A673 (cell line): ENCODE measurements around the gene ITPR1. TPM values are rescaled to one million over a fixed set of nuclear protein-coding genes. Genes with fewer than 3 reads are reported as not detected.

ENCODE experiments used
- BruUV-seq: library from RNA; stranded (reverse); fragments of 400-500 nt; replicated peaks from 2 replicates; lab custom pipeline; 2021; lab: Mats Ljungman, UMichigan
- CTCF ChIA-PET: fragments of 300-600 bp; sonication (Branson Sonifier 250); formaldehyde crosslinking; loops from one replicate; lab custom pipeline; 2022; ENCODE audit warnings: antibody characterized with exemption; lab: Charles Lee
- POLR2A ChIA-PET: fragments of 300-600 bp; sonication (Branson Sonifier 250); formaldehyde crosslinking; loops from one replicate; lab custom pipeline; 2022; ENCODE audit warnings: antibody characterized with exemption; ENCODE audit not compliant: low non-redundant PET; lab: Charles Lee
- DNase-seq: peaks from one replicate; pipeline ENCODE4 v3.0.0-alpha.2; 2015; ENCODE audit warnings: low spot score
- H3K27ac ChIP-seq: fragments of 200-600 bp; sonication (generic); 2 replicates; pipeline ENCODE4 v1.5.1; 2016; ENCODE audit warnings: mixed run types, low read depth, mild to moderate bottlenecking, mixed read lengths, antibody characterized with exemption, low read length; ENCODE audit not compliant: poor library complexity, severe bottlenecking
- H3K27me3 ChIP-seq: fragments of 200-600 bp; sonication (generic); replicated peaks from 2 replicates; pipeline ENCODE4 v1.6.1; 2017; ENCODE audit warnings: mixed run types, low read depth, mild to moderate bottlenecking, mixed read lengths, antibody characterized with exemption, low read length; ENCODE audit not compliant: insufficient read depth, poor library complexity
- H3K36me3 ChIP-seq: fragments of 200-600 bp; sonication (generic); 2 replicates; pipeline ENCODE4 v1.6.1; 2016; ENCODE audit warnings: mixed run types, mild to moderate bottlenecking, mixed read lengths, antibody characterized with exemption, low read length; ENCODE audit not compliant: insufficient read depth, poor library complexity, severe bottlenecking
- H3K4me1 ChIP-seq: fragments of 200-600 bp; sonication (generic); 2 replicates; pipeline ENCODE4 v1.6.1; 2017; ENCODE audit warnings: mixed run types, mild to moderate bottlenecking, mixed read lengths, antibody characterized with exemption, low read length; ENCODE audit not compliant: insufficient read depth, poor library complexity, severe bottlenecking
- H3K4me3 ChIP-seq: fragments of 200-600 bp; sonication (generic); 2 replicates; pipeline ENCODE4 v1.5.1; 2016; ENCODE audit warnings: low read depth, mixed run types, mild to moderate bottlenecking, mixed read lengths, low read length; ENCODE audit not compliant: poor library complexity, severe bottlenecking
- H3K9me3 ChIP-seq: fragments of 200-600 bp; sonication (generic); 2 replicates; pipeline ENCODE4 v1.6.1; 2016; ENCODE audit warnings: mixed run types, low read depth, mild to moderate bottlenecking, mixed read lengths, antibody characterized with exemption, low read length; ENCODE audit not compliant: poor library complexity, severe bottlenecking
- CTCF ChIP-seq: fragments of 300-800, 200-600 bp; sonication (generic); conservative IDR thresholded peaks from 2 replicates; pipeline ENCODE4 v1.5.1; 2017; ENCODE audit warnings: low read depth, mild to moderate bottlenecking, antibody characterized with exemption, low read length, moderate library complexity, mixed read lengths
- EZH2 ChIP-seq: fragments of 200-600 bp; sonication (generic); IDR thresholded peaks from 2 replicates; pipeline ENCODE4 v1.6.1; 2017; ENCODE audit warnings: borderline replicate concordance, low read depth, mild to moderate bottlenecking, mixed read lengths, antibody characterized with exemption, low read length; ENCODE audit not compliant: poor library complexity, severe bottlenecking
- intact Hi-C: fragments of 100-400 bp; cut with micrococcal nuclease; formaldehyde crosslinking; loops from one replicate; pipeline ENCODE4 v1.10.0; 2022; ENCODE audit not compliant: unreplicated experiment
- total RNA-seq: library from RNA; stranded (reverse); gene quantifications from 2 replicates; pipeline ENCODE4 v1.2.3, GENCODE V29; 2021

The ITPR1 gene
- total RNA-seq, 1 experiment from 2014 or later: 8.6 TPM

GRCh38 chr3:4643904-4644547, 150.9 kb downstream of the ITPR1 start:
- Histone ChIP-seq H3K27me3 (no peaks in the 10 kb centered on the region), H3K36me3 (no peaks in the 10 kb centered on the region), H3K4me1 (no peaks in the 10 kb centered on the region), H3K9me3 (no peaks in the 10 kb centered on the region), H3K4me3 (no peak overlapping the region), H3K27ac (no peak overlapping the region)
- intact Hi-C loops: no loop called here
- no TSS peak for BruUV-seq
- TF ChIP-seq CTCF (no peak), EZH2 (no peak)
- CTCF ChIA-PET: no interaction called here
- POLR2A ChIA-PET: no interaction called here
- DNase-seq: no peak

GRCh38 chr3:4644951-4645350, 151.8 kb downstream of the ITPR1 start:
- H3K36me3 ChIP-seq: no peaks in the 10 kb centered on the region
- no peak overlapping the region for H3K27ac ChIP-seq
- no peaks in the 10 kb centered on the region for H3K27me3 ChIP-seq
- H3K4me3 ChIP-seq: no peak overlapping the region
- ChIA-PET POLR2A (no interaction called here), CTCF (no interaction called here)
- TF ChIP-seq CTCF: no peak
- TF ChIP-seq EZH2: no peak
- no TSS peak for BruUV-seq
- no peaks in the 10 kb centered on the region for H3K9me3 ChIP-seq
- intact Hi-C loops: no loop called here
- H3K4me1 ChIP-seq: no peaks in the 10 kb centered on the region
- DNase-seq: no peak

GRCh38 chr3:4645468-4645867, 152.3 kb downstream of the ITPR1 start:
- Histone ChIP-seq H3K27ac (no peak overlapping the region), H3K9me3 (no peaks in the 10 kb centered on the region), H3K4me3 (no peak overlapping the region), H3K4me1 (no peaks in the 10 kb centered on the region), H3K27me3 (no peaks in the 10 kb centered on the region), H3K36me3 (no peaks in the 10 kb centered on the region)
- no peak for TF ChIP-seq CTCF
- no peak for DNase-seq
- intact Hi-C loops: no loop called here
- CTCF ChIA-PET: no interaction called here
- POLR2A ChIA-PET: no interaction called here
- no TSS peak for BruUV-seq
